Fibroblast of the conjunctiva (primary cell): ENCODE measurements around the gene MAB21L4.
A peak's percentile ranks its signal among the peaks of the same experiment; 100 is the strongest.

Source experiments
- DNase-seq: peaks from one replicate; pipeline ENCODE4 v3.0.0-alpha.2; 2010; ENCODE audit warnings: low read depth

Gene MAB21L4

GRCh38 chr2:240925191-240925567 lies 29.2 kb upstream of the MAB21L4 start:
- no peak for DNase-seq

GRCh38 chr2:240922982-240923537 lies 27.1 kb upstream of the MAB21L4 start:
- DNase-seq, result no peak

DNA sequence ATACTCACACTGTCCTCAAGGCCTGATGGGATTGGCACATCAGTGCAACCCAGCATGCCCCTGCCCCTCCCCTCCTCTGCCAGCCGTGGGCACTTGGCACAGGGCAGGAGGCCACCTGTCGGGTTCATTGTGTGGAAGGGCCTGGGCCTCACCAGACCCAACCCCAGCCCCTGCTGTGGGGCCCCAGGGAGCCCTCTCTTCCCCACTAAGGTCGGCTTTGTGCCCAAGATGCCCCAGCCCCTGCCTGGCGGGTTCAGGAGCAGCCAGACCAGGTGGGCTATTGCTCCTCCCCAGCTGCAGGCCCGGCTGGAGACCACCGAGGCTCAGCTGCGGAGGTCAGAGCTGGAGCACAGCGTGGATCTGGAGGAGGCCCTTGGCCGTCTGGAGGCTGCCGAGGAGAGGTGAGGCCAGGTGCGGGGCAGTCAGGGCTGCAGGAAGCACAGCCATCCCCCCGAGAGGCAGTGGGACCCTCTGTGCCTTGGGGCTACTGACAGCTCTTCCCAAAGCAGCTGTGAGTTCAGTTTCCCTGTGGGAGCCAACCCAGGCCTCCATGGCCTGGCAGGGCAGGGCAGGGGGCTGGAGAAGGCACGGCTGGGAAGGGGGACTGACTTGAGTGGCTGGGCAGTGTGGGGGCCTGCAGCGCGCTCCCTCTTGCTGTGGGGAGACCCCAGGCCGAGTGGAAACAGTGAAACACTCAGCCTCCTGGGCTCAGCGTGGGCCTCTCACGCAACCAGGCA lies 26.5 kb upstream of the MAB21L4 start:
- no peak for DNase-seq

DNA sequence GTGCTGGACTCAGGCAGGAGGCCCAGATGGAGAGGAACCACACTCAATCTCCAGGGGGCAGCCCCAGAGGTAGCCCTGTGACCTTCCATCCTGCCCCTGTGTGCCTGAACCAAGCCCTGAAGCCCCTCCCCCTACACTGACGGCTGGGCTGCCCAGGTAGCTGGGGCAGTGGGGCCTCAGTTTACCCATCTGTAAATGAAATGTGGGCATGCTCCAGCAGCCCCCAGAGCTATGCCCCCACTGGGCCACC lies 26.0 kb upstream of the MAB21L4 start:
- DNase-seq, result no peak

DNA sequence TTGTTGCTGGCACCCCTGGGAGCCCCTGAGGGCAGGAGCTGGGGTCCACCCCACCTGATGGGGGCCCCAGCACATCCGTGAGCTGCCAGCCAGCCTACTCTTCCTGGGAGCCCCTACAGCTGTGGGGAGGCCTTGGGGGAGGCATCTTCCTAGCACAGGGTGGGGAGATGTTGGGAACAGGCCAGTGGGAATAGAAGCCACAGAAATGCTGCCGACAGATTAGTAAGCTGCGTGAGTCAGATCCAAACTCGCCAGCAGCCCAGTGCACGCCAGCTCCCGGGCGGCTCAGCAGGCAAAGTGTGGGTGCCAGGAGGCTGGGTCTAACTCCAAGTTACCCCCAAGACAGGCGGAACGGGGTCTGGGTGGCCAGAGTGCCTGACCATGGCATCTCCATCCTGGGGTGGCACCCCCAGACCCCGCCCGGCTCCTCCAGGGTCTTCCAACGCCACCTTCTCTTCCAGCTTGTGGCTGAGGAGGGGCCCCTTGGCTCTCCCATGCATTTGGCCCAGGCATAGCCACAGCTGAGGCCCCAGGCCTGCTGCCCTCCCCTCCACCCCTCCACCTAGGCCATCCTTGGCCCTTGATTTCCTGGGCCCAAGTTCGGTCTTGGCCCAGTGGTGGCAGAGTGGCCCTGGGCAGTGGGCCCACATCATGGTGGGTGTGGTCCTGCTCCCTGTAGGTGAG lies 25.5 kb upstream of the MAB21L4 start:
- peak; percentile 89 for DNase-seq

DNA sequence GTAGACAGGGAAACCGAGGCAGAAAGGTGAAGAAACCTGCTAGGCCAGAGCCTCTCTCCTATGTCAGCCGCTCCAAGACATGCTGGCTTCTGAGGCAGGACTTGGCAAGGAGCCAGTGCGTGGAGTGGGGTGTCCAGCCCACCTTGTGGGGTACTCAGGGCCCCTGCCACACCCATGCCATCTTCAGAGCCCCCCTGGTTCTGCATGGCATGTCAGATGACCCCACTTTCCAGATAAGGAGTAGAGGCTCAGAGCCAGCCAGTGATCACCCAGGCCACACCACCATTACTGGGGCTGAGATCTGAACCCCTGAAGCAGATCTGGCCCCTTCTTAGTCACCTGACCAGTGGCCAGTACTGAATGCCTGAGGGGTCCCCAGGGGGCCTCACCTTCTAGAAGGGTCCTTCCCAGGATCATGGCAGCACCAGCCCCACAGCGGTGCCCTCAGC lies 24.9 kb upstream of the MAB21L4 start:
- no peak for DNase-seq

- no peak for DNase-seq
These were observed 24.1 kb upstream of the MAB21L4 start for GRCh38 chr2:240919786-240920782.

GRCh38 chr2:240919161-240919781 lies 23.3 kb upstream of the MAB21L4 start:
- no peak for DNase-seq

DNA sequence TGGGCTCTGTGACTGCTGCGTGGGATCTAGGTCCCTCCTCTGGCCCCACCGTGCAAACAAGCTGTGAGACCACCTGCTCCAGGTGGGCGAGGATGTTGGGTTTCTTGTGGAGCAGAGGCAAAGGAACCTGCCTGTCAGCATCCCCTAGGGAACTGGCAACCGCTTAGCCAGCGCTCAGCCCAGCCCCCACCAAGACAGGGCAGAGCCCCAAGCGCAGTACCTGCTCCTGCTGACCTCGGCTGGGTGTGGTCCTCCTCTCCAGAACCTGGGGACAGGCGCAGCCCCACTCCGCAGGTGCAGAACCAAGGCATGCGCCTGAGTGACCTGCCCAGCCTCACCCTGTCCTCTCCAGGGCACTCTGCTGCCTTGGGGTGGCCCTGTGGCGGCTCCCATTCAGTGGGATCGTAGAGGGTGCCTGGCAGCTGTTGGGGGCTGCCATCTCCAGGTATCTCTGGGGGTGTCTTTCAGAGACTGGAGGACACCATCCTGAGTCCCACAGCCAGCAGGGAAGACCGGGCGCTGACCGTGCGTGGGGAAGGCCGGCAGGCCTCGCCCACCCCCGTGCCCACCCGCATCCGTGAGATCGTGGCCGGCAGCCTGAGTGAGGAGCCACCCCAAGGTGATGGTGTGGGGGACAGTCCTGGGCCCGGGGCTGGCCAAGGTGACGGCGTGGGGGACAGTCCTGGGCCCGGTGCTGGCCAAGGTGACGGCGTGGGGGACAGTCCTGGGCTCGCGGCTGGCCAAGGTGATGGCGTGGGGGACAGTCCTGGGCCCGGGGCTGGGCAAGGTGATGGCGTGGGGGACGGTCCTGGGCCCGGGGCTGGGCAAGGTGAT lies 22.5 kb upstream of the MAB21L4 start:
- DNase-seq, result no peak

GRCh38 chr2:240917684-240918257 lies 21.8 kb upstream of the MAB21L4 start:
- no peak for DNase-seq

GRCh38 chr2:240917009-240917683 lies 21.2 kb upstream of the MAB21L4 start:
- no peak for DNase-seq

DNA sequence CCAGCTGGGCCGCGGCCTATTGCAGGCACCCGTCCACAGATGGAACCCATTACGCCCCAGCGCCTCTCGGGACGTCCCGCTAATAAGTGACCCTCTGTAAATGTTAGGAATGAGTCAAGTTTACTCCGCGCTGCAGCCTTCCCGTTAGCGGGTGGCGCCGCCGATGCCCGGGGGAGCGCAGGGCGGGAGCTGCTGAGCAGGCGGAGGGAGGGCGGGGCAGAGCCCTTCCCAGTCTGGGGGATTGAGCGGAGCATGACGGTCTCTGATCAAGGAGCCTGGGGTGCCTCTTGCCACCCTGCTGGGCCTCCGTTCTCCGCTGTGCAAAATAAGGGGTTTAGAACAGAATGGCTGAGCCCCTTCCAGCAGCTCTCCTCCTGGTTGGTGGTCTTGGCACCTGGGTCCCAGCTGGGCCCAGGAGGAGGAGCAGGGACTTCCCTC lies 20.6 kb upstream of the MAB21L4 start:
- DNase-seq, result peak; percentile 87

DNA sequence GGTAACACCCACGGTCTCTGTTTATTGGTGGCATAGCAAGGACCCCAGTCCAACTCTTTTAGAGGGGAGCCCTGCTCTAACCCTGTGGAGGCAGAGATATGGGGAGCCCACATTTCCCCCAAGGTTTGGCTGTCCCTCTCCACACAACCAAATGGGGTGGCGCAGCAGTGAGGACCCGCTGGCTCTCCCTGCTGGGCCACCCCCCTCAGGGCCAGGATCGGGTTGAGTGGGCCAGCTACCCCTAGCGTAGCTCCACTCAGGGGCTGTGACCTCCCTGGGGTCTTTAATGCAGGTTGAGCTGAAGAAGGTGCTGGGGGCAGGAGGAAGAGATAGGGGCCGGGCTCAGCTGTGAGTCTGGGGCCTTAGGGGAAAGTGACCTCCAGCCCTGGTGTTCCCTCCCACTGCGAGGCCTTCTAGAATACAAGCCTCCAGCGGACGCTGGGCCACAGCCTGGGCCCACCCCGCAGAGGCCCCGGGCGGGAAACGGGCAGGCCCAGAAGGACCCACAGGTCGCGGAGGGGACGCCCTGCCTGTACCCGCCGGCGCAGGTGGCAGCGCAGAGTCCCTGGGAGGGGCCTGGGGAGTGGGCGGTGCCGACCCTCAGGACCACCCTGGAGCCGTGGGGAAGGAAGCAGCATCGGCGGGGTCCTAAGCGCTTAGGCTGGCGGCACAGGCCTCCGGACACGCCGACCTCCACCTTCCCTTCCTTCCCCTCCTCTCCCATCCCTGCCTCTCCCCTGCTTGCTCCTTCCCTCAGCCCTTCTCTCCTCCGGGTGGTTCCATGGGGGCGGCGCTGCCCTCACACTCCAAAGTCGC lies 19.8 kb upstream of the MAB21L4 start:
- DNase-seq, result no peak

- no peak for DNase-seq
These were observed 18.9 kb upstream of the MAB21L4 start for GRCh38 chr2:240914645-240915525.

- DNase-seq, result peak; percentile 45
These were observed 18.1 kb upstream of the MAB21L4 start for GRCh38 chr2:240913810-240914644.

GRCh38 chr2:240912878-240913809 lies 17.2 kb upstream of the MAB21L4 start:
- DNase-seq, result no peak
